HEK293 (cell line): Measurements from ENCODE around the gene MMP25.

ENCODE experiments used
- FEZF1 ChIP-seq: fragments of 450-650 bp; formaldehyde crosslinking; IDR thresholded peaks from 2 replicates; pipeline ENCODE4 v1.5.1; 2016; ENCODE audit warnings: missing biosample characterization, missing genetic modification characterization
- GLIS2 ChIP-seq: fragments of 450-650 bp; formaldehyde crosslinking; IDR thresholded peaks from 2 replicates; pipeline ENCODE4 v1.5.1; 2016; ENCODE audit warnings: missing biosample characterization, missing genetic modification characterization
- HOXD13 ChIP-seq: sonication (generic); formaldehyde crosslinking; IDR thresholded peaks from 2 replicates; pipeline ENCODE4 v1.8.0; 2022; ENCODE audit warnings: missing genetic modification reagents, borderline replicate concordance
- IKZF3 ChIP-seq: fragments of 450-650 bp; IDR thresholded peaks from 2 replicates; pipeline ENCODE4 v1.5.0; 2018; ENCODE audit warnings: missing biosample characterization, mild to moderate bottlenecking, missing genetic modification characterization, moderate library complexity
- KLF16 ChIP-seq: fragments of 450-650 bp; formaldehyde crosslinking; IDR thresholded peaks from 2 replicates; pipeline ENCODE4 v1.5.1; 2017; ENCODE audit warnings: missing biosample characterization, missing genetic modification characterization
- REST ChIP-seq: fragments of 450-650 bp; formaldehyde crosslinking; IDR thresholded peaks from 2 replicates; pipeline ENCODE4 v1.5.1; 2016; ENCODE audit warnings: missing biosample characterization, missing genetic modification characterization
- SP3 ChIP-seq: fragments of 450-650 bp; formaldehyde crosslinking; IDR thresholded peaks from 2 replicates; pipeline ENCODE4 v1.5.1; 2016; ENCODE audit warnings: missing biosample characterization, missing genetic modification characterization
- TCF7L2 ChIP-seq: IDR thresholded peaks from 2 replicates; pipeline ENCODE4 v1.6.1; 2011; ENCODE audit warnings: low read depth, mild to moderate bottlenecking, inconsistent platforms, low read length, moderate library complexity, borderline replicate concordance
- ZBTB17 ChIP-seq: fragments of 450-650 bp; formaldehyde crosslinking; IDR thresholded peaks from 2 replicates; pipeline ENCODE4 v1.5.1; 2016; ENCODE audit warnings: missing biosample characterization, missing genetic modification characterization
- ZBTB21 ChIP-seq: fragments of 450-650 bp; formaldehyde crosslinking; IDR thresholded peaks from 2 replicates; pipeline ENCODE4 v1.5.1; 2017; ENCODE audit warnings: missing biosample characterization, missing genetic modification characterization
- ZBTB6 ChIP-seq: fragments of 450-650 bp; formaldehyde crosslinking; IDR thresholded peaks from 2 replicates; pipeline ENCODE4 v1.5.1; 2017; ENCODE audit warnings: missing biosample characterization, missing genetic modification characterization
- ZFP3 ChIP-seq: fragments of 450-650 bp; formaldehyde crosslinking; IDR thresholded peaks from 2 replicates; pipeline ENCODE4 v1.5.1; 2016; ENCODE audit warnings: low read depth, missing biosample characterization, missing genetic modification characterization
- ZNF121 ChIP-seq: fragments of 450-650 bp; formaldehyde crosslinking; IDR thresholded peaks from 2 replicates; pipeline ENCODE4 v1.5.1; 2016; ENCODE audit warnings: missing biosample characterization, missing genetic modification characterization
- ZNF133 ChIP-seq: fragments of 450-650 bp; formaldehyde crosslinking; IDR thresholded peaks from 2 replicates; pipeline ENCODE4 v1.5.1; 2016; ENCODE audit warnings: missing biosample characterization, missing genetic modification characterization
- ZNF138 ChIP-seq: fragments of 450-650 bp; formaldehyde crosslinking; IDR thresholded peaks from 2 replicates; pipeline ENCODE4 v1.5.1; 2016; ENCODE audit warnings: missing biosample characterization, missing genetic modification characterization, borderline replicate concordance
- ZNF16 ChIP-seq: fragments of 450-650 bp; formaldehyde crosslinking; IDR thresholded peaks from 2 replicates; pipeline ENCODE4 v1.5.1; 2016; ENCODE audit warnings: low read depth, missing biosample characterization, missing genetic modification characterization
- ZNF175 ChIP-seq: fragments of 450-650 bp; formaldehyde crosslinking; IDR thresholded peaks from 2 replicates; pipeline ENCODE4 v1.5.1; 2016; ENCODE audit warnings: missing biosample characterization, missing genetic modification characterization
- ZNF280C ChIP-seq: fragments of 450-650 bp; formaldehyde crosslinking; IDR thresholded peaks from 2 replicates; pipeline ENCODE4 v1.5.1; 2016; ENCODE audit warnings: missing biosample characterization, missing genetic modification characterization
- ZNF366 ChIP-seq: fragments of 450-650 bp; formaldehyde crosslinking; conservative IDR thresholded peaks from 2 replicates; pipeline ENCODE4 v1.5.1; 2016; ENCODE audit warnings: missing biosample characterization, missing genetic modification characterization
- ZNF660 ChIP-seq: fragments of 450-650 bp; IDR thresholded peaks from 2 replicates; pipeline ENCODE4 v1.5.1; 2018; ENCODE audit warnings: missing biosample characterization, mild to moderate bottlenecking, missing genetic modification characterization
- ZNF768 ChIP-seq: fragments of 450-650 bp; formaldehyde crosslinking; IDR thresholded peaks from 2 replicates; pipeline ENCODE4 v1.5.1; 2018; ENCODE audit warnings: missing biosample characterization, mild to moderate bottlenecking, missing genetic modification characterization
- ZNF776 ChIP-seq: fragments of 450-650 bp; formaldehyde crosslinking; IDR thresholded peaks from 2 replicates; pipeline ENCODE4 v1.5.0; 2017; ENCODE audit warnings: missing biosample characterization, missing genetic modification characterization, borderline replicate concordance
- ZNF837 ChIP-seq: fragments of 450-650 bp; formaldehyde crosslinking; IDR thresholded peaks from 2 replicates; pipeline ENCODE4 v1.5.1; 2016; ENCODE audit warnings: missing biosample characterization, missing genetic modification characterization
- ZXDB ChIP-seq: fragments of 450-650 bp; formaldehyde crosslinking; IDR thresholded peaks from 2 replicates; pipeline ENCODE4 v1.5.1; 2016; ENCODE audit warnings: missing biosample characterization, missing genetic modification characterization
- TF ChIP-seq, protein P1 (sequence below): fragments of 450-650 bp; formaldehyde crosslinking; IDR thresholded peaks from 2 replicates; pipeline ENCODE4 v1.5.1; 2016; ENCODE audit warnings: missing biosample characterization, missing genetic modification characterization
- TF ChIP-seq, protein P2 (sequence below): fragments of 450-650 bp; formaldehyde crosslinking; IDR thresholded peaks from 2 replicates; pipeline ENCODE4 v1.5.1; 2016; ENCODE audit warnings: missing biosample characterization, missing genetic modification characterization, low read depth
- TF ChIP-seq, protein P3 (sequence below): fragments of 450-650 bp; formaldehyde crosslinking; IDR thresholded peaks from 2 replicates; pipeline ENCODE4 v1.5.1; 2016; ENCODE audit warnings: missing biosample characterization, missing genetic modification characterization

Gene MMP25

DNA sequence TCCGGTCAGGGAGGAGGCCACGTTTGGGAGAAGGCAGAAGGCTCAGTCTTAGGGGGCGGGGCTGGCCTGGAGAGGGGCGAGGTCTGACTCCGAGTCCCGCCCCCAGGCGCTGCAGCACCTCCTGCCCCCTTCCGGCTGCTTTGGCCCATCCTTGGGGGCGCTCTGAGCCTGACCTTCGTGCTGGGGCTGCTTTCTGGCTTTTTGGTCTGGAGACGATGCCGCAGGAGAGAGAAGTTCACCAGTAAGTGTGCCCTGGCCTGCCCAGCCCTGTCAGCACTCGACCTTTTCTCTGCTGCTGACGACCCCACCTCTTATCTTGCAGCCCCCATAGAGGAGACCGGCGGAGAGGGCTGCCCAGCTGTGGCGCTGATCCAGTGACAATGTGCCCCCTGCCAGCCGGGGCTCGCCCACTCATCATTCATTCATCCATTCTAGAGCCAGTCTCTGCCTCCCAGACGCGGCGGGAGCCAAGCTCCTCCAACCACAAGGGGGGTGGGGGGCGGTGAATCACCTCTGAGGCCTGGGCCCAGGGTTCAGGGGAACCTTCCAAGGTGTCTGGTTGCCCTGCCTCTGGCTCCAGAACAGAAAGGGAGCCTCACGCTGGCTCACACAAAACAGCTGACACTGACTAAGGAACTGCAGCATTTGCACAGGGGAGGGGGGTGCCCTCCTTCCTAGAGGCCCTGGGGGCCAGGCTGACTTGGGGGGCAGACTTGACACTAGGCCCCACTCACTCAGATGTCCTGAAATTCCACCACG, 24.7 kb upstream of the MMP25 start (continued):
- TF ChIP-seq ZNF175 (tag by site-specific recombination) (no peak), ZBTB6 (tag by site-specific recombination) (peak; percentile 99), ZFP3 (tag by site-specific recombination) (no peak), ZNF133 (no peak), ZNF138 (tag by site-specific recombination) (no peak), TCF7L2 (no peak), FEZF1 (tag by site-specific recombination) (no peak), GLIS2 (tag by site-specific recombination) (peak; percentile 77), SP3 (peak; percentile 10; the same call in 1 of the 2 replicates), ZNF768 (no peak), ZNF366 (no peak), HOXD13 (no peak), ZBTB21 (0 out of 2 replicates have a peak, but pooled peaks have one; percentile 32), ZNF280C (tag by site-specific recombination) (no peak), REST (tag by site-specific recombination) (no peak), ZXDB (tag by site-specific recombination) (no peak), ZNF837 (no peak), ZBTB17 (tag by site-specific recombination) (peak; percentile 48), ZNF776 (tag by site-specific recombination) (no peak), ZNF16 (tag by site-specific recombination) (no peak), IKZF3 (tag by site-specific recombination) (peak; percentile 14; the same call in 1 of the 2 replicates), KLF16 (tag by site-specific recombination) (peak; percentile 40; the same call in 1 of the 2 replicates), ZNF121 (no peak), ZNF660 (tag by site-specific recombination) (no peak)
- TF ChIP-seq, protein P1, sequence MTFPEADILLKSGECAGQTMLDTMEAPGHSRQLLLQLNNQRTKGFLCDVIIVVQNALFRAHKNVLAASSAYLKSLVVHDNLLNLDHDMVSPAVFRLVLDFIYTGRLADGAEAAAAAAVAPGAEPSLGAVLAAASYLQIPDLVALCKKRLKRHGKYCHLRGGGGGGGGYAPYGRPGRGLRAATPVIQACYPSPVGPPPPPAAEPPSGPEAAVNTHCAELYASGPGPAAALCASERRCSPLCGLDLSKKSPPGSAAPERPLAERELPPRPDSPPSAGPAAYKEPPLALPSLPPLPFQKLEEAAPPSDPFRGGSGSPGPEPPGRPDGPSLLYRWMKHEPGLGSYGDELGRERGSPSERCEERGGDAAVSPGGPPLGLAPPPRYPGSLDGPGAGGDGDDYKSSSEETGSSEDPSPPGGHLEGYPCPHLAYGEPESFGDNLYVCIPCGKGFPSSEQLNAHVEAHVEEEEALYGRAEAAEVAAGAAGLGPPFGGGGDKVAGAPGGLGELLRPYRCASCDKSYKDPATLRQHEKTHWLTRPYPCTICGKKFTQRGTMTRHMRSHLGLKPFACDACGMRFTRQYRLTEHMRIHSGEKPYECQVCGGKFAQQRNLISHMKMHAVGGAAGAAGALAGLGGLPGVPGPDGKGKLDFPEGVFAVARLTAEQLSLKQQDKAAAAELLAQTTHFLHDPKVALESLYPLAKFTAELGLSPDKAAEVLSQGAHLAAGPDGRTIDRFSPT (tag by site-specific recombination), result peak; percentile 91
- TF ChIP-seq, protein P2, sequence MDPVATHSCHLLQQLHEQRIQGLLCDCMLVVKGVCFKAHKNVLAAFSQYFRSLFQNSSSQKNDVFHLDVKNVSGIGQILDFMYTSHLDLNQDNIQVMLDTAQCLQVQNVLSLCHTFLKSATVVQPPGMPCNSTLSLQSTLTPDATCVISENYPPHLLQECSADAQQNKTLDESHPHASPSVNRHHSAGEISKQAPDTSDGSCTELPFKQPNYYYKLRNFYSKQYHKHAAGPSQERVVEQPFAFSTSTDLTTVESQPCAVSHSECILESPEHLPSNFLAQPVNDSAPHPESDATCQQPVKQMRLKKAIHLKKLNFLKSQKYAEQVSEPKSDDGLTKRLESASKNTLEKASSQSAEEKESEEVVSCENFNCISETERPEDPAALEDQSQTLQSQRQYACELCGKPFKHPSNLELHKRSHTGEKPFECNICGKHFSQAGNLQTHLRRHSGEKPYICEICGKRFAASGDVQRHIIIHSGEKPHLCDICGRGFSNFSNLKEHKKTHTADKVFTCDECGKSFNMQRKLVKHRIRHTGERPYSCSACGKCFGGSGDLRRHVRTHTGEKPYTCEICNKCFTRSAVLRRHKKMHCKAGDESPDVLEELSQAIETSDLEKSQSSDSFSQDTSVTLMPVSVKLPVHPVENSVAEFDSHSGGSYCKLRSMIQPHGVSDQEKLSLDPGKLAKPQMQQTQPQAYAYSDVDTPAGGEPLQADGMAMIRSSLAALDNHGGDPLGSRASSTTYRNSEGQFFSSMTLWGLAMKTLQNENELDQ (tag by site-specific recombination), result no peak
- TF ChIP-seq, protein P3, sequence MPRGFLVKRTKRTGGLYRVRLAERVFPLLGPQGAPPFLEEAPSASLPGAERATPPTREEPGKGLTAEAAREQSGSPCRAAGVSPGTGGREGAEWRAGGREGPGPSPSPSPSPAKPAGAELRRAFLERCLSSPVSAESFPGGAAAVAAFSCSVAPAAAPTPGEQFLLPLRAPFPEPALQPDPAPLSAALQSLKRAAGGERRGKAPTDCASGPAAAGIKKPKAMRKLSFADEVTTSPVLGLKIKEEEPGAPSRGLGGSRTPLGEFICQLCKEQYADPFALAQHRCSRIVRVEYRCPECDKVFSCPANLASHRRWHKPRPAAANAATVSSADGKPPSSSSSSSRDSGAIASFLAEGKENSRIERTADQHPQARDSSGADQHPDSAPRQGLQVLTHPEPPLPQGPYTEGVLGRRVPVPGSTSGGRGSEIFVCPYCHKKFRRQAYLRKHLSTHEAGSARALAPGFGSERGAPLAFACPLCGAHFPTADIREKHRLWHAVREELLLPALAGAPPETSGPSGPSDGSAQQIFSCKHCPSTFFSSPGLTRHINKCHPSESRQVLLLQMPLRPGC (tag by site-specific recombination), result 0 out of 2 replicates have a peak, but pooled peaks have one; percentile 31
